GM12801 (cell line): ENCODE data around the gene DONSON.

Experiments
- CTCF ChIP-seq: IDR thresholded peaks from one replicate; pipeline ENCODE4 v1.5.1; 2011; ENCODE audit warnings: control low read depth; ENCODE audit not compliant: insufficient read length; ENCODE audit errors: extremely low read depth

DONSON gene

GRCh38 chr21:33569991-33570390, 18.5 kb downstream of the DONSON start:
- TF ChIP-seq CTCF, result no peak

- TF ChIP-seq CTCF, result no peak
These were observed 20.0 kb downstream of the DONSON start for GRCh38 chr21:33568448-33568847.

- TF ChIP-seq CTCF, result no peak
These were observed 20.6 kb downstream of the DONSON start for GRCh38 chr21:33567914-33568313.

- TF ChIP-seq CTCF, result no peak
These were observed 22.0 kb downstream of the DONSON start for GRCh38 chr21:33566514-33566913.

GRCh38 chr21:33562389-33562788, 26.1 kb downstream of the DONSON start:
- no peak for TF ChIP-seq CTCF

GRCh38 chr21:33561373-33561772, 27.1 kb downstream of the DONSON start:
- no peak for TF ChIP-seq CTCF

GRCh38 chr21:33560965-33561364, 27.5 kb downstream of the DONSON start:
- no peak for TF ChIP-seq CTCF

GRCh38 chr21:33559813-33560212, 28.7 kb downstream of the DONSON start:
- no peak for TF ChIP-seq CTCF
